BLaER1 (cell line): Measurements from ENCODE around the gene COL9A3.
"Not testable (repeated sequence)": the region's sequence is repeated elsewhere in the genome, so short reads cannot be mapped to it uniquely, and the experiment has no call there.

ENCODE experiments used
- H3K27ac ChIP-seq: shearing (Covaris generic); formaldehyde crosslinking; 2 replicates; pipeline ENCODE4 v1.8.1; 2022
- H3K27me3 ChIP-seq: shearing (Covaris generic); formaldehyde crosslinking; 2 replicates; pipeline ENCODE4 v1.8.1; 2022
- H3K36me3 ChIP-seq: shearing (Covaris generic); formaldehyde crosslinking; 2 replicates; pipeline ENCODE4 v1.8.1; 2022
- H3K4me1 ChIP-seq: shearing (Covaris generic); formaldehyde crosslinking; 2 replicates; pipeline ENCODE4 v1.8.1; 2022
- H3K4me2 ChIP-seq: shearing (Covaris generic); formaldehyde crosslinking; 2 replicates; pipeline ENCODE4 v1.8.1; 2022
- H3K4me3 ChIP-seq: shearing (Covaris generic); formaldehyde crosslinking; 2 replicates; pipeline ENCODE4 v1.8.1; 2022
- H3K9ac ChIP-seq: shearing (Covaris generic); formaldehyde crosslinking; 2 replicates; pipeline ENCODE4 v1.8.1; 2022
- H3K9me3 ChIP-seq: shearing (Covaris generic); formaldehyde crosslinking; 2 replicates; pipeline ENCODE4 v1.8.1; 2022
- H4K20me1 ChIP-seq: shearing (Covaris generic); formaldehyde crosslinking; 2 replicates; pipeline ENCODE4 v1.8.1; 2022
- Cebpa-rat ChIP-seq: shearing (Covaris generic); IDR thresholded peaks from 2 replicates; pipeline ENCODE4 v1.8.1; 2022

Gene COL9A3

DNA sequence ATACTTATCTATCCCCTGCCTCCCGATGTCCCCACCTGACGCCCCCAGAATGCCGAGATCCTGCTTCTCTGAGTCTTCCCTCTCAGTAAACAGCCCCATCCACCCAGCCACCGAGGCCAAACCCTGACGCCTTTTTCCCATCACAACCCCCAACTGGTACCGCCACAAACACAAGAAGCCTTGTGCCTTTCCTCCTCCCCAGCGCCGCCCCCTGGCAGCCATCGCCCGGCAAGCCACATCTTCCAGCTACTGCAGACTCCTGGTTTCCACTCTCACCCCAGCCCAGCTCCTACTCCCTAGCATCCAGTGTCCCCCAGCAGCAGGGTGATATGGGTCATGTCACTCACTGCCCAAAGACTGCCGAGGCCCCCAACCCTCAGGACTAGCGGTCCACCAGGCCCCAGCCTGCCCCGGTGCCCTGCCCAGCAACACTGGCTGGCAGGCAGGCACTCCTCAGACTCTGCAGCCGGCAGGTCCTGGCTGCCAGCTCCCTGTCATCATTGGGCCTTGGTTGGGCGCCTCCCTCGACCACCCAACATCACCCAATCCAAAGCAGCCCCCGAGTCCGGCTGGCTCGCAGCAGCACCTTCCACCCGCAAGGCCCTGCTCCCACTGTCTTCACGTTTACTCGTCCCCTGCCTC is 33.6 kb downstream of the COL9A3 start:
- H3K36me3 ChIP-seq: peaks cover 81% of the 10 kb centered on the region

DNA sequence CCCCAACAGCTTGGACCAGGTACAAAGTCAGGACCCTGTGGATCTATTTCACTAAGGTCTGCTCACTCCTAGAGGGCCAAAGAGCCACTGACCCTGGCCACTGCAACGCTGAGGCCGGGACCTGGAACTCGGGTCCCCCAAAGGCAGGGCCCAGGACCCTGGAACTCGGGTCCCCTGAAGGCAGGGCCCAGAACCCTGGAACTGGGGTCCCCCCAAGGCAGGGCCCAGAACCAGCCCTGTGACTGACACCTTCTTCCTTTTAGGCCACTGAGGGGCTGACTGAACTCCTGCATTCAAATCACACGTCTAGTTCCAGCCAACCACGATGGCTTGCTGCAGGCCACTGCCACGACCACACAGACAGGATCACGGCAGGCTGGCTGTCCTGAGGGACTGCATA is 35.3 kb downstream of the COL9A3 start:
- Histone ChIP-seq H4K20me1 (peaks cover 92% of the 10 kb centered on the region), H3K9me3 (no peaks in the 10 kb centered on the region), H3K4me2 (peak overlapping the region; percentile 7; the same call in 1 of the 2 replicates), H3K9ac (no peak overlapping the region), H3K27ac (peak overlapping the region; percentile 38; the same call in 1 of the 2 replicates), H3K4me3 (no peak overlapping the region), H3K4me1 (peaks cover 48% of the 10 kb centered on the region), H3K36me3 (peaks cover 94% of the 10 kb centered on the region), H3K27me3 (no peaks in the 10 kb centered on the region)
- TF ChIP-seq Cebpa-rat: no peak

More for the DNA sequence above, 33.6 kb downstream of the COL9A3 start:
- Histone ChIP-seq H3K9me3 (no peaks in the 10 kb centered on the region), H3K4me3 (no peak overlapping the region), H3K4me2 (no peak overlapping the region), H4K20me1 (peaks cover 94% of the 10 kb centered on the region), H3K4me1 (peaks cover 58% of the 10 kb centered on the region), H3K27me3 (no peaks in the 10 kb centered on the region), H3K27ac (no peak overlapping the region), H3K9ac (no peak overlapping the region)
- no peak for TF ChIP-seq Cebpa-rat

DNA sequence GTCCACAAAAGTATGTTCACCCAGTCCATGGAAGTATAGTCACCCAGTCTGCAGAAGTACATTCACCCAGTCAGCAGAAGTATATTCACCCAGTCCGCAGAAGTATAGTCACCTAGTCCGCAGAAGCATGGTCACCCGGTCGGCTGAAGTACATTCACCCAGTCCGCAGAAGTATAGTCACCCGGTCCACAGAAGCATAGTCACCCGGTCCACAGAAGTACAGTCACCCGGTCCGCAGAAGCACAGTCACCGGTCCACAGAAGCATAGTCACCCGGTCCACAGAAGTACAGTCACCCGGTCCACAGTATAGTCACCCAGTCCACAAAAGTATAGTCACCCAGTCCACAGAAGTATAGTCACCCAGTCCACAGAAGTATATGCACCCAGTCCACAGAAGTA is 36.0 kb downstream of the COL9A3 start:
- no peak overlapping the region for H3K9ac ChIP-seq
- no peak overlapping the region for H3K4me3 ChIP-seq
- H4K20me1 ChIP-seq: peaks cover 91% of the 10 kb centered on the region
- H3K9me3 ChIP-seq: no peaks in the 10 kb centered on the region
- no peak for TF ChIP-seq Cebpa-rat
- peaks cover 95% of the 10 kb centered on the region for H3K36me3 ChIP-seq
- peaks cover 48% of the 10 kb centered on the region for H3K4me1 ChIP-seq
- no peak overlapping the region for H3K4me2 ChIP-seq
- no peak overlapping the region for H3K27ac ChIP-seq
- no peaks in the 10 kb centered on the region for H3K27me3 ChIP-seq

DNA sequence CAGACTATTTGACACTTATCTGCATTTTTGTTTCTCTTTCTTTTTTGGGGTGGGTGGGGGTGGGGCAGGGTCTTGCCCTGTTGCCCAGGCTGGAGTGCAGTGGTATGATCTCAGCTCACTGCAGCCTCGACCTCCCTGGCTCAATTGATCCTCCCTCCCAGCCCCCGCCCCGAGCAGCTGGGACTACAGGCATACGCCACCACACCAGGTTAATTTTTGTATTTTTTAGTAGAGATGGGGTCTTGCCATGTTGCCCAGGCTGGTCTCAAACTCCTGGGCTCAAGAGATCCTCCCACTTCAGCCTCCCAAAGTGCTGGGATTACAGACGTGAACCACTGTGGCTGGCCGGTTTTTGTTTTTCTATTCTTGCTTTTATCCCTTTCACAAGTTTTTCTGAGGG is 36.5 kb downstream of the COL9A3 start:
- H3K9ac ChIP-seq, H3K4me3 ChIP-seq, H3K27ac ChIP-seq, H3K27me3 ChIP-seq, H3K4me2 ChIP-seq, H3K9me3 ChIP-seq: not testable (repeated sequence)
- Histone ChIP-seq H3K36me3 (peaks cover 94% of the 10 kb centered on the region), H3K4me1 (peaks cover 48% of the 10 kb centered on the region), H4K20me1 (peaks cover 91% of the 10 kb centered on the region)

DNA sequence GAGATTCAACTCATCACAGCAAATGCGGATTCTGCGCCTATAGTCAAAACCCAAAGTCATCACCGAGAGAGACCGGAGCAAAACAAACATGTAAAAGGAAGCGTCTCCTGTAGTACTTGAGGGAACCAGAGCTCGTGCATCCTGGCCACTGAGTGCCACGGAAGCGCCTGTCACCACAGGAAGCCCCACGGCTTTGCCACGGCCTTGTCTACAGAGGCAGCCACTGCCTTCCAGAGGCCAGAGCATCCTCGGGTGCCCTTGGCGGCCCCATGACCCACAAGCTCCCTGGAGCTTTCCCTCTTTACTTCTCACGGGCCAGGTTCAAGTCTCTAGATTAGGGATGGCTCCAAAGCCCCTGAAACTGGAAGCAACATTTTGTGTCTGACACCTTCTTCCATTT is 37.3 kb downstream of the COL9A3 start:
- Histone ChIP-seq H3K9ac (no peak overlapping the region), H3K27me3 (no peaks in the 10 kb centered on the region), H3K4me3 (no peak overlapping the region), H3K4me1 (peaks cover 55% of the 10 kb centered on the region), H3K27ac (no peak overlapping the region), H3K9me3 (no peaks in the 10 kb centered on the region), H3K36me3 (peaks cover 87% of the 10 kb centered on the region), H4K20me1 (peaks cover 91% of the 10 kb centered on the region), H3K4me2 (no peak overlapping the region)
- no peak for TF ChIP-seq Cebpa-rat

DNA sequence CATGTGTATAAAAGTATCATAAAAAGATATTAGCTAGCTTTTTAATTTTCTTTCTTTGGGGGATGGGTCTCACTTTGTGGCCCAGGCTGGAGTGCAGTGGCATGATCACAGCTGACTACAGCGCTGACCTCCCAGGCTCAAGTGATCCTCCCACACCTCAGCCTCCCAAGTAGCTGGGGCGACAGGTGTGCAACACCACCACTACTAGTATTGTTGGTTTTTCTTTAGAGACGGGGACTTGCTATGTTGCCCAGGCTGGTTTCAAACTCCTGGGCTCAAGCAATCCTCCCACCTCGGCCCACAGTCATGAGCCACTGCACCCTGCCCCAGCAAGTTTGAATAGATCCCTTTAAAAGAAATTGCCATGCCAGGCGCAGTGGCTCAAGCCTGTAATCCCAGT is 38.3 kb downstream of the COL9A3 start:
- H3K4me2 ChIP-seq: 0 out of 2 replicates have a peak overlapping the region, but pooled peaks have one; percentile 7
- H3K9me3 ChIP-seq: no peaks in the 10 kb centered on the region
- H3K4me1 ChIP-seq: peaks cover 65% of the 10 kb centered on the region
- peaks cover 77% of the 10 kb centered on the region for H3K36me3 ChIP-seq
- no peak for TF ChIP-seq Cebpa-rat
- no peak overlapping the region for H3K4me3 ChIP-seq
- H3K9ac ChIP-seq: no peak overlapping the region
- peaks cover 91% of the 10 kb centered on the region for H4K20me1 ChIP-seq
- peak overlapping the region; percentile 35; the same call in 1 of the 2 replicates for H3K27ac ChIP-seq
- peaks cover 6% of the 10 kb centered on the region for H3K27me3 ChIP-seq

DNA sequence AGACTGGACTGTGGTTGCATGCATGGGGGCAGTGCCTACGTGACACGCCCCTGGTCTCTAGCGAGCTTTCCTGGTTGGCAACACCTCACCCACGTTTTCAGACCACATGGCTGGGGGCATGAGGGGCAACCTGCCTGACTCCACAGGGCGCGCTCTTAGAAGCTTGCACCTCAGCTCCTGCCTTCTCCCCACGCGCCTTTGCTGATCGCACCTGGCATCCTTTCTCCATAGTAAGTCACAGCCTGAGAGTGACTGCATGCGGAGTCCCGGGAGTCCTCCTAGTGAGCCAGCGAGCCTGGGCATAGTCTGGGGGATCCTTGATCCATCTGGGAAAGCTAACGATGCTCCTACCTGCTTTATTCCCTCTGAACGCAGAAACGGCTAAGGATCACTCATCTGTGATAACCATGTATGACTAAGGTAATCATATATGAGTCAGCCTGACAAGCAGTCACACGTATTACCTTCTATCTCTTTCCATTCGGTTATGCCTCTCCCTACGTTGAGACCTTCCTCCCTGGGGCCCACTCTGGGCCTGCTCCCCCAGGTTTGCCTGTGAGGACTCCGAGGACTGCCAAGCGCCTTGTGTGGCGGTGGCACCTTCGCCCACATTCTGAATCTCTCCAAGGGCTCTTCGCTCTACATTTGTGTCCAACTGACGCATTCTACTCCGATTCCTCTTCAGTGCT is 40.2 kb downstream of the COL9A3 start:
- peaks cover 59% of the 10 kb centered on the region for H3K36me3 ChIP-seq
- peaks cover 17% of the 10 kb centered on the region for H3K27me3 ChIP-seq
- peaks cover 82% of the 10 kb centered on the region for H4K20me1 ChIP-seq
- H3K27ac ChIP-seq: peak overlapping the region; percentile 95
- no peak for TF ChIP-seq Cebpa-rat
- H3K4me1 ChIP-seq: peaks cover 67% of the 10 kb centered on the region
- H3K9me3 ChIP-seq: no peaks in the 10 kb centered on the region
- 0 out of 2 replicates have a peak overlapping the region, but pooled peaks have one; percentile 22 for H3K9ac ChIP-seq
- no peak overlapping the region for H3K4me3 ChIP-seq
- H3K4me2 ChIP-seq: peak overlapping the region; percentile 99

DNA sequence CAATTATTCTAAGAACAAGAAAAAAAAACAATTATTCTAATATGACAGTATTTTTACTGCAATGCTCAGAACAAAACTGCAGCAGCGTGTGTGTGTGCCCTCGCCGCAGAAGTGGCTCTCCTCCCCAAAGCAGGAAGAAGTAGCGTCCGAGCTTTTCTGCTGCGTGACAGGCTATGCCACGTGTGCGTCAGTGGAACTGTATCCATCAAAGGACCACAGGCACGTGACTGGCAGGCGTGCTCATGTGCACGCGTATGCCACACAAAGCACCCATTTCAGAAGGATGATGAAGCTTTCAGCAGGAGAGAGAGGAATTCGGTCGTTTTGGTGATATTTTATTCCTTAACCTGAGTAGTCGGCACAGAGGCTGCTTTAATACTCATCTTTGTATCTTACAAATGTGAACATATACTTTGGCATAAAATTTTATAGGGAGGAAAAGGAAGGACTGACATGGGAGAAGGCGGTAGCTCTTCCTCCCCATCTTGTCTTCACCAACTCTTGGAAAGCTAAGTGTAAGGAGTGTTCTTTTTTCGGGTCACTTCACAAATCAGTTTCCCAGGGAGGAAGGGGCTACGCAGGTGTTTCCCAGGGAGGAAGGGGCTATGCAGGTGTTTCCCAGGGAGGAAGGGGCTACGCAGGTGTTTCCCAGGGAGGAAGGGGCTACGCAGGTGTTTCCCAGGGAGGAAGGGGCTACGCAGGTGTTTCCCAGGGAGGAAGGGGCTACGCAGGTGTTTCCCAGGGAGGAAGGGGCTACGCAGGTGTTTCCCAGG is 41.4 kb downstream of the COL9A3 start:
- Histone ChIP-seq H3K9ac (peak overlapping the region; percentile 11; the same call in 1 of the 2 replicates), H3K4me1 (peaks cover 70% of the 10 kb centered on the region), H3K4me2 (peak overlapping the region; percentile 99), H3K27me3 (peaks cover 17% of the 10 kb centered on the region), H3K27ac (peak overlapping the region; percentile 95), H3K9me3 (no peaks in the 10 kb centered on the region), H4K20me1 (peaks cover 73% of the 10 kb centered on the region), H3K4me3 (peak overlapping the region; percentile 91), H3K36me3 (peaks cover 48% of the 10 kb centered on the region)
- no peak for TF ChIP-seq Cebpa-rat

DNA sequence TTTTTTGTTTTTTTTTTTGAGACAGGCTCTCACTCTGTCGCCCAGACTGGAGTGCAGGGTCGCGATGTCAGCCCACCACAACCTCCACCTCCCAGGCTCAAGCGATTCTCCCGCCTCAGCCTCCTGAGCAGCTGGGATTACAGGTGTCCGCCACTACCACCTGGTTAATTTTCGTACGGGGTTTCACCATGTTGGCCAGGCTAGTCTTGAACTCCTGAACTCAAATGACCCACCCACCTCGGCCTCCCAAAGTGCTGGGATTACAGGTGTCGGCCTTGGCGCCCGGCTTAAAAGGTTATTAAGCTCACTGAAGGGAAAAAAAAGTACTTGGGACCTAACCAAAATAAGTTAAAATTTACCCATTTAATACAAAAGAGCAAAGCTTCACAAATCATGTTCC is 42.9 kb downstream of the COL9A3 start:
- Histone ChIP-seq H3K4me3 (peak overlapping the region; percentile 91), H4K20me1 (peaks cover 61% of the 10 kb centered on the region), H3K4me2 (peak overlapping the region; percentile 99), H3K27me3 (peaks cover 17% of the 10 kb centered on the region), H3K27ac (peak overlapping the region; percentile 95), H3K36me3 (peaks cover 34% of the 10 kb centered on the region), H3K4me1 (peaks cover 65% of the 10 kb centered on the region), H3K9ac (peak overlapping the region; percentile 94), H3K9me3 (no peaks in the 10 kb centered on the region)
- TF ChIP-seq Cebpa-rat: no peak
